Body of pancreas (tissue), 4 donors: ENCODE measurements around the gene PLEKHA6. TPM values are rescaled to one million over a fixed set of nuclear protein-coding genes. Genes with fewer than 3 reads are reported as not detected.

Experiments used
- ATAC-seq: fragments of 150-250 bp; one replicate; pipeline ENCODE4 v1.9.1; 2016
- DNase-seq, 4 donors: peaks; one replicate each; pipeline ENCODE4 v3.0.0-alpha.2; 2019
- H3K27ac ChIP-seq, 4 donors: fragments of 200-600 bp; sonication (generic); 1 replicate in 3 of 4; 2 replicates in 1 of 4; pipeline versions ENCODE4 v1.5.1 to v1.6.1; 2016 to 2019; ENCODE audit warnings: mild to moderate bottlenecking in 1 of 4, mixed read lengths in 1 of 4, moderate library complexity in 1 of 4
- H3K27me3 ChIP-seq, 2 donors: fragments of 200-600 bp; sonication (generic); one replicate each; pipeline ENCODE4 v1.6.0; 2016; ENCODE audit warnings: mild to moderate bottlenecking in 1 of 2
- H3K36me3 ChIP-seq, 2 donors: fragments of 200-600 bp; sonication (generic); replicated peaks in 1 of 2; 2 replicates each; pipeline ENCODE4 v1.5.1; 2016; ENCODE audit warnings: low read depth in 2 of 2; ENCODE audit not compliant: insufficient read depth in 1 of 2
- H3K4me1 ChIP-seq: fragments of 200-600 bp; sonication (generic); one replicate; pipeline ENCODE4 v1.6.0; 2016
- H3K4me3 ChIP-seq, 2 donors: fragments of 200-600 bp; sonication (generic); 1 replicate in 1 of 2; 2 replicates in 1 of 2; pipeline ENCODE4 v1.5.1; 2016 to 2019
- H3K9me3 ChIP-seq, 3 donors: fragments of 200-600 bp; sonication (generic); 1 replicate in 2 of 3; 2 replicates in 1 of 3; pipeline ENCODE4 v1.5.1; 2016
- CTCF ChIP-seq, 7 experiments: fragments of 450-650 bp in 4 of 7; fragments of 200-600 bp in 3 of 7; sonication (generic) in 3 of 7; IDR thresholded peaks; one replicate each; pipeline ENCODE4 v1.5.1; 2016 to 2019; ENCODE audit warnings: antibody characterized with exemption in 7 of 7
- POLR2A ChIP-seq, 3 donors: fragments of 450-650 bp; IDR thresholded peaks; one replicate each; pipeline ENCODE4 v1.6.1; 2016; ENCODE audit warnings: antibody characterized with exemption in 3 of 3, mild to moderate bottlenecking in 2 of 3
- WGBS, 2 donors: methylation state at CpG; one replicate each; pipeline ENCODE4 v1.1.5; 2017; 5-methylcytosine and 5-hydroxymethylcytosine counted together
- intact Hi-C: fragments of 100-400 bp; cut with DNase I; formaldehyde crosslinking; loops from one replicate; pipeline ENCODE4 v1.15.1; 2023
- total RNA-seq, 2 donors: library from RNA; depleted of rRNA; stranded (reverse); fragments of >200 nt; gene quantifications; one replicate each; pipeline ENCODE4 v1.1.0, GENCODE V29; 2016

Gene PLEKHA6
- total RNA-seq, 2 donors from 2014 or later, result 10.9 to 20.4 TPM

- no peak overlapping the region for H3K4me3 ChIP-seq
- TF ChIP-seq POLR2A (IDR thresholded peaks at IDR 0.05) (no peak), CTCF (IDR thresholded peaks at IDR 0.05) (no peak)
- no peak for DNase-seq
- peak overlapping the region in 2 of 4 donors; percentile 53 to 58 for H3K27ac ChIP-seq
- no peaks in the 10 kb centered on the region for H3K9me3 ChIP-seq
- H3K36me3 ChIP-seq, result no peaks in the 10 kb centered on the region
- 43 to 48% methylated on average over 4 of the region's 4 CpGs for WGBS, 2 donors
- intact Hi-C loops, result loop anchor here (5.0 to 10.0 kb wide), 2 partner anchors 103 to 496 kb away; partner anchors contain the start of gene SNRPE
- H3K4me1 ChIP-seq, result peaks cover 40% of the 10 kb centered on the region
- no peaks in the 10 kb centered on the region for H3K27me3 ChIP-seq
- ATAC-seq, result peak; percentile 24
Measured at GRCh38 chr1:204360314-204360713, 585 bp upstream of the PLEKHA6 start.

- DNase-seq (no peak), ATAC-seq (no peak)
- Histone ChIP-seq H3K27me3 (no peaks in the 10 kb centered on the region), H3K4me1 (peaks cover 39% of the 10 kb centered on the region), H3K36me3 (no peaks in the 10 kb centered on the region), H3K27ac (no peak overlapping the region), H3K9me3 (no peaks in the 10 kb centered on the region), H3K4me3 (no peak overlapping the region)
- intact Hi-C loops, result no loop called here
- TF ChIP-seq CTCF (IDR thresholded peaks at IDR 0.05) (no peak), POLR2A (IDR thresholded peaks at IDR 0.05) (no peak)
- WGBS, 2 donors, result 38 to 70% methylated on average over 3 to 4 of the region's 5 CpGs
Measured at GRCh38 chr1:204359131-204359473, 627 bp downstream of the PLEKHA6 start.

GRCh38 chr1:204358605-204359004 lies 1.1 kb downstream of the PLEKHA6 start:
- intact Hi-C loops, result no loop called here
- Histone ChIP-seq H3K9me3 (no peaks in the 10 kb centered on the region), H3K4me3 (no peak overlapping the region), H3K4me1 (peaks cover 34% of the 10 kb centered on the region), H3K27me3 (no peaks in the 10 kb centered on the region), H3K27ac (no peak overlapping the region), H3K36me3 (no peaks in the 10 kb centered on the region)
- WGBS, 2 donors, result 66 to 72% methylated on average over 5 of the region's 5 CpGs
- TF ChIP-seq CTCF (IDR thresholded peaks at IDR 0.05) (no peak), POLR2A (IDR thresholded peaks at IDR 0.05) (no peak)
- ATAC-seq (no peak), DNase-seq (no peak)

GRCh38 chr1:204357551-204358490 lies 1.9 kb downstream of the PLEKHA6 start:
- DNase-seq, result peak in 1 of 4 donors; percentile 39
- Histone ChIP-seq H3K9me3 (no peaks in the 10 kb centered on the region), H3K27me3 (no peaks in the 10 kb centered on the region), H3K36me3 (no peaks in the 10 kb centered on the region), H3K27ac (peak overlapping the region in 1 of 4 donors; percentile 16), H3K4me3 (no peak overlapping the region), H3K4me1 (peaks cover 27% of the 10 kb centered on the region)
- TF ChIP-seq CTCF (IDR thresholded peaks at IDR 0.05), result no peak
- no peak for TF ChIP-seq POLR2A (IDR thresholded peaks at IDR 0.05)
- 61% methylated on average over 17 to 23 of the region's 23 CpGs for WGBS, 2 donors
- intact Hi-C loops, result no loop called here
- peak; percentile 12 for ATAC-seq
